ENCODE data around the gene SOX8. TPM values are rescaled to one million over a fixed set of nuclear protein-coding genes. Genes with fewer than 3 reads are reported as not detected.

SOX8 gene
- total RNA-seq, 1 donor from 2014 or later, result 0.71 TPM

DNA sequence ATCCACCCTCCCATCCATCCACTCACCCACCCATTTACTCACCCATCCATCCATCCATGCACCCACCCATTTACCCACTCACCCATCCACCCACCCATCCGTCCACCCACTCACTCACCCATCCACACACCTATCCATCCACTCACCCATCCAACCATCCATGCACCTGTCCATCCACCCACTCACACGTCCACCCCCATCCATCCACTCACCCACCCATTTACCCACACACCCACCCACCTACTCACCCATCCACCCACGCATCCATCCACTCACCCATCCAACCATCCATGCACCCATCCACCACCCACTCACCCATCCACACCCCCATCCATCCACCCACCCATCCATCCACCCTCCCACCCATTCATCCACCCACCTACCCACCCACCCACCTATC lies 12.2 kb downstream of the SOX8 start:
- Histone ChIP-seq H3K4me3 (ENCODE audit: low read depth, low read length) (no peak overlapping the region), H3K27me3 (ENCODE audit: control insufficient read depth, insufficient read depth, low read length) (peaks cover 37% of the 10 kb centered on the region), H3K36me3 (ENCODE audit: control insufficient read depth, insufficient read depth, low read length) (no peaks in the 10 kb centered on the region)
- TF ChIP-seq, protein P1, sequence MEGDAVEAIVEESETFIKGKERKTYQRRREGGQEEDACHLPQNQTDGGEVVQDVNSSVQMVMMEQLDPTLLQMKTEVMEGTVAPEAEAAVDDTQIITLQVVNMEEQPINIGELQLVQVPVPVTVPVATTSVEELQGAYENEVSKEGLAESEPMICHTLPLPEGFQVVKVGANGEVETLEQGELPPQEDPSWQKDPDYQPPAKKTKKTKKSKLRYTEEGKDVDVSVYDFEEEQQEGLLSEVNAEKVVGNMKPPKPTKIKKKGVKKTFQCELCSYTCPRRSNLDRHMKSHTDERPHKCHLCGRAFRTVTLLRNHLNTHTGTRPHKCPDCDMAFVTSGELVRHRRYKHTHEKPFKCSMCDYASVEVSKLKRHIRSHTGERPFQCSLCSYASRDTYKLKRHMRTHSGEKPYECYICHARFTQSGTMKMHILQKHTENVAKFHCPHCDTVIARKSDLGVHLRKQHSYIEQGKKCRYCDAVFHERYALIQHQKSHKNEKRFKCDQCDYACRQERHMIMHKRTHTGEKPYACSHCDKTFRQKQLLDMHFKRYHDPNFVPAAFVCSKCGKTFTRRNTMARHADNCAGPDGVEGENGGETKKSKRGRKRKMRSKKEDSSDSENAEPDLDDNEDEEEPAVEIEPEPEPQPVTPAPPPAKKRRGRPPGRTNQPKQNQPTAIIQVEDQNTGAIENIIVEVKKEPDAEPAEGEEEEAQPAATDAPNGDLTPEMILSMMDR (IDR thresholded peaks at IDR 0.05; ENCODE audit: insufficient read depth, low read length, poor library complexity, severe bottlenecking), result no peak
- no peak for DNase-seq (ENCODE audit: low read depth)

DNA sequence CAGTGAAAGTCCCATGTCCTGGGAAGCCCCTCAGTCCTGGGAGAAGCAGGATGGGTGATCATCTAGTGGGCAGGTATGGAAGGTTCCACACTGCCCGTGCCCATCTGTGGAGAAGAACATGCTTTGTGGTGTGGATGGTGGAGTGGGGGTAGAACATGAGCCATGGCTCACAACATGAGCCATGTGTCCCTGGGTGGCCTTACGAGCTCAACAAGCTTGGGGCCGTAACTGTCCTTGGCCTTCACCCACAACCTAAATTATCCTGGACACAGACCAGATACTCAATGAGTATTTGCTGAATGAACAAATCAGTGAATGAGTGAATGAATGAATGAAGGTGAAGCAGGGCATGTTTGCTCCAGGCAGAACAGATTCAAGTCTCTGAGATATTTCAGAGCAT lies 13.5 kb downstream of the SOX8 start:
- Histone ChIP-seq H3K27me3 (ENCODE audit: control insufficient read depth, insufficient read depth, low read length) (peaks cover 37% of the 10 kb centered on the region), H3K4me3 (ENCODE audit: low read depth, low read length) (no peak overlapping the region), H3K36me3 (ENCODE audit: control insufficient read depth, insufficient read depth, low read length) (no peaks in the 10 kb centered on the region)
- no peak for DNase-seq (ENCODE audit: low read depth)
- TF ChIP-seq, protein P1 (IDR thresholded peaks at IDR 0.05; ENCODE audit: insufficient read depth, low read length, poor library complexity, severe bottlenecking), result no peak

DNA sequence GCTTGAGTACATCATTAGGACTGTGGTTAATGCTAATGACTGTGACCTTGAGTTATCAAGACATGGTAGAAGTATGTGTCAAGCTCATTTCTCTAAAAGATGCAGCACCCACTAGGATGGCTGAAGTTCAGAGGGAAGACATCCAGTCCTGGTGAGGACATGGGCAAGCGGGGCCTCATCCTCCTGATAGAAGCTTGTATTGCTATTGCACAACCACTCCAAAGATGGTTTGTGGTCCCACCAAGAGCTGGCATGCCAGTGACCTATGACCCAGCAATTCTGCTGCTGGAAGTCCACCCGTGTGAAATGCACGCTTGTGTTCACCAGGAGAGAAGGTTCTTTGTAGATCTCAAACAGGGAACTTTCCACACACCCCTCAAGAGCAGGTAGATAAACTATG lies 14.2 kb downstream of the SOX8 start:
- DNase-seq (ENCODE audit: low read depth), result no peak
- H3K27me3 ChIP-seq (ENCODE audit: control insufficient read depth, insufficient read depth, low read length), result peaks cover 34% of the 10 kb centered on the region
- no peak overlapping the region for H3K4me3 ChIP-seq (ENCODE audit: low read depth, low read length)
- H3K36me3 ChIP-seq (ENCODE audit: control insufficient read depth, insufficient read depth, low read length), result no peaks in the 10 kb centered on the region
- TF ChIP-seq, protein P1 (IDR thresholded peaks at IDR 0.05; ENCODE audit: insufficient read depth, low read length, poor library complexity, severe bottlenecking), result no peak

DNA sequence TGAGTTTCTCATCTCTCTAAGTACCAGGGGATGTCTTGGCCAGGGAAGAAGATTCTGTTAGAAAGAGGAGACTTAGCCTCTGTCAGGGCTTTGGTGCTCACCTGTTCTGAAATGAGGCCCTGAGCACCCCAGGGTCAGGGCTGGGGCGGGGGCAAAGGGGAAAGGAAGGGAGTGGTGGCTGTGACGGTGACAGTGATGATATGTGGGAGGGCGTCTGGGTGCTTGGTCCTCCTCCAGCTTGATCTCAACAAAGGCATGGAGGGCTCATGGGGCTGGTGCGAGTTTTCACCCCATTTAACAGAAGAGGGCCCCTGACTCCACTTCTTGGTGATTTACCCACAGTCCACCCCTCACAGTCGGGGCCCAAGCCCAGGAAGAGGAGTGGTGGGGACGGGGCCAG lies 15.1 kb downstream of the SOX8 start:
- H3K27me3 ChIP-seq (ENCODE audit: control insufficient read depth, insufficient read depth, low read length), result peaks cover 28% of the 10 kb centered on the region
- H3K4me3 ChIP-seq (ENCODE audit: low read depth, low read length), result no peak overlapping the region
- TF ChIP-seq, protein P1 (IDR thresholded peaks at IDR 0.05; ENCODE audit: insufficient read depth, low read length, poor library complexity, severe bottlenecking), result no peak
- H3K36me3 ChIP-seq (ENCODE audit: control insufficient read depth, insufficient read depth, low read length), result no peaks in the 10 kb centered on the region
- no peak for DNase-seq (ENCODE audit: low read depth)

DNA sequence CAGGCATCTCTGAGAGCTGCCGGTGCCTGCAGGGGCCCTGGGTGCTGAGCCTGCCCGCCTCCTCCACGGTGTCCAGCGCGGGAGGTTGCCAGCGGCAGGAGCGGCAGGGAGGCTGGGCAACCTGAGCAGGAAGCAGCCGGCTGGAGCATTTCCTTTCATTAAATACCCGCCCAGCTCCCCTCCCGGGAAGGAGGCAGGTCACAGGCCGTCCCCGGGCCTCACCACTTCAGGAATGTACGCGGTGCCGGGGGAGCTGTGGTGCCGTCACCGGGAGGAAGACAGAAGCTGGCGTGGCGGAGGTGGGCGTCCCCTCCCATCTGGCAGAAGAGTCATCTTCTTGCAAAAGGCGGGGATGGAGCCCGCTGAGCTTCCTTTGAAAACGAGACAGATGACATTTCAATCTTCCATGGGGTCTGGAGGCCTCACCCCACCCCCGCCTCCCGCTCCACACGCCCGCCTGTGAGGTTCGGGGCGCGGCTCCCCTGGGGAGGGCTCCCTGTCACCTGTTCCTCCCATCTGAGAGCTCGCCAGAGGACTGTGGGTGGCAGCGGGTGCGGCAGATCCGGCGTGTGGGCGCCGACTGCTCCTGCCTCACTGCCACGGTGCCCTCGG lies 16.0 kb downstream of the SOX8 start:
- Histone ChIP-seq H3K4me3 (ENCODE audit: low read depth, low read length) (peak overlapping the region; percentile 4), H3K36me3 (ENCODE audit: control insufficient read depth, insufficient read depth, low read length) (no peaks in the 10 kb centered on the region), H3K27me3 (ENCODE audit: control insufficient read depth, insufficient read depth, low read length) (peaks cover 20% of the 10 kb centered on the region)
- TF ChIP-seq, protein P1 (IDR thresholded peaks at IDR 0.05; ENCODE audit: insufficient read depth, low read length, poor library complexity, severe bottlenecking), result no peak
- no peak for DNase-seq (ENCODE audit: low read depth)

DNA sequence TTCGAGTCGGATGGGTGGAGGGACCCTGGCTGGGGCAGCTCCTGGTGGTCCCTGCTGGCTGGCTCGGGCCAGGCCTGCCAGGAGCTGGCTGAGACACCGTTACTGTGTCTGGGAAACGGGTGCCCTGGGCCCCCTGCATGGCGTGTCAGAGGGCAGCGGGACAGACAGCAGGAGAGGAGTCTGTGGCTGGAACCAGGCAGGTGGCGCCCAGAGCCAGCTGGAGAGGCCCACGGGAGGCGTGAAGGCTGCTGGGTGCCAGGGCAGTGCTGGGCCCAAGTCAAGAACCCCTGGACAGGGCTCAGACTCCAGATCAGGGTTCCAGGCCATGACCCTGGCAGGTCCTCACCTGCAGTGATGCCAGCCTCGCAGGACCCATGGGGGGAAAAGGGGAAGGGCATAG lies 16.6 kb downstream of the SOX8 start:
- no peaks in the 10 kb centered on the region for H3K36me3 ChIP-seq (ENCODE audit: control insufficient read depth, insufficient read depth, low read length)
- DNase-seq (ENCODE audit: low read depth), result no peak
- TF ChIP-seq, protein P1 (IDR thresholded peaks at IDR 0.05; ENCODE audit: insufficient read depth, low read length, poor library complexity, severe bottlenecking), result no peak
- H3K4me3 ChIP-seq (ENCODE audit: low read depth, low read length), result no peak overlapping the region
- H3K27me3 ChIP-seq (ENCODE audit: control insufficient read depth, insufficient read depth, low read length), result peaks cover 20% of the 10 kb centered on the region

All from kidney epithelial cell (primary cell).